Upper lobe of left lung (tissue), 6 donors: ENCODE measurements around the gene FOXJ1. TPM values are rescaled to one million over a fixed set of nuclear protein-coding genes. Genes with fewer than 3 reads are reported as not detected.
"Not testable (repeated sequence)": the region's sequence is repeated elsewhere in the genome, so short reads cannot be mapped to it uniquely, and the experiment has no call there.

Source experiments
- ATAC-seq, 2 donors: fragments of 200-7000 bp; cut with Tn5 transposase; one replicate each; pipeline ENCODE4 v1.9.1; 2022; ENCODE audit warnings: mild to moderate bottlenecking in 2 of 2, moderate library complexity in 2 of 2; ENCODE audit not compliant: low FRiP score in 2 of 2
- DNase-seq, 2 donors: peaks; one replicate each; pipeline ENCODE4 v3.0.0-alpha.2; 2019 to 2020
- H3K27ac ChIP-seq, 4 donors: fragments of 200-600 bp; sonication (generic); one replicate each; pipeline ENCODE4 v1.5.1; 2016 to 2019
- H3K27me3 ChIP-seq, 4 donors: fragments of 200-600 bp; sonication (generic); one replicate each; pipeline ENCODE4 v1.5.1; 2017 to 2019
- H3K36me3 ChIP-seq, 4 donors: fragments of 200-600 bp; sonication (generic); one replicate each; pipeline ENCODE4 v1.5.1; 2016 to 2019
- H3K4me1 ChIP-seq, 4 donors: fragments of 200-600 bp; sonication (generic); one replicate each; pipeline ENCODE4 v1.5.1; 2018 to 2019
- H3K4me3 ChIP-seq, 4 donors: fragments of 200-600 bp; sonication (generic); one replicate each; pipeline ENCODE4 v1.5.1; 2017 to 2019; ENCODE audit warnings: mild to moderate bottlenecking in 2 of 4, moderate library complexity in 1 of 4
- H3K9me3 ChIP-seq, 4 donors: fragments of 200-600 bp; sonication (generic); one replicate each; pipeline ENCODE4 v1.5.1; 2018 to 2019
- CTCF ChIP-seq, 6 experiments: fragments of 450-650 bp in 4 of 6; fragments of 200-600 bp in 2 of 6; sonication (generic) in 2 of 6; IDR thresholded peaks; one replicate each; pipeline ENCODE4 v1.5.1; 2016 to 2019; ENCODE audit warnings: antibody characterized with exemption in 6 of 6
- EP300 ChIP-seq, 4 donors: sonication (generic); formaldehyde crosslinking; IDR thresholded peaks; one replicate each; pipeline ENCODE4 v1.5.1; 2017; ENCODE audit warnings: antibody characterized with exemption in 4 of 4, control low read depth in 2 of 4
- POLR2A ChIP-seq, 4 donors: fragments of 450-650 bp; IDR thresholded peaks; one replicate each; pipeline ENCODE4 v1.5.1; 2016 to 2017; ENCODE audit warnings: antibody characterized with exemption in 4 of 4, mild to moderate bottlenecking in 2 of 4
- POLR2AphosphoS5 ChIP-seq, 2 donors: sonication (generic); formaldehyde crosslinking; IDR thresholded peaks; one replicate each; pipeline ENCODE4 v1.5.1; 2017; ENCODE audit warnings: antibody characterized with exemption in 2 of 2
- WGBS, 2 donors: methylation state at CpG; one replicate each; pipeline ENCODE4 v1.1.5; 2017 to 2018; 5-methylcytosine and 5-hydroxymethylcytosine counted together
- total RNA-seq, 6 donors: library from RNA; depleted of rRNA in 4 of 6; stranded (reverse); fragments of >200 nt in 4 of 6; gene quantifications; one replicate each; pipeline versions ENCODE4 v1.1.0 to v1.2.1, GENCODE V29; 2016 to 2021
- donor health status: DM: no; HTN: no; CAD: no; lungs with moderate emphysema.
- donor health status: DM: no; HTN: yes; CAD: no; lungs with severe emphysema.

FOXJ1 gene
- total RNA-seq: 10 to 100 TPM in 5 of 6 donors, 1 to 10 TPM in 1; 3.3 to 86.6 (median 32.2) TPM

- no peaks in the 10 kb centered on the region for H3K9me3 ChIP-seq
- H3K4me1 ChIP-seq: peaks cover 48 to 79% (median 63%) of the 10 kb centered on the region in 4 donors
- no peaks in the 10 kb centered on the region for H3K36me3 ChIP-seq
- DNase-seq (peak; percentile 92 to 96), ATAC-seq (peak; percentile 79 to 92)
- peak in 2 of 6 experiments; percentile 11 to 25 for TF ChIP-seq CTCF (IDR thresholded peaks at IDR 0.05)
- TF ChIP-seq POLR2A (IDR thresholded peaks at IDR 0.05): peak in 2 of 4 donors; percentile 12 to 23
- TF ChIP-seq EP300 (IDR thresholded peaks at IDR 0.05): no peak
- no peak for TF ChIP-seq POLR2AphosphoS5 (IDR thresholded peaks at IDR 0.05)
- 8 to 9% methylated on average over 27 to 38 of the region's 59 CpGs for WGBS, 2 donors
- peak within 1 kb of the TSS in 3 of 4 donors; percentile 8 to 25 (median 12) for H3K27ac ChIP-seq
- peak within 1 kb of the TSS; percentile 36 to 56 (median 52) for H3K4me3 ChIP-seq
- peaks cover 3 to 19% (median 12%) of the 10 kb centered on the region in 4 donors for H3K27me3 ChIP-seq
Measured at GRCh38 chr17:76141212-76142038, at the start of gene FOXJ1. Gene FOXJ1, minus strand, starts transcription at chr17:76141245. Its CDS starts 850 bp downstream, at chr17:76140395.

GRCh38 chr17:76189741-76190140 lies 48.7 kb upstream of the FOXJ1 start:
- TF ChIP-seq POLR2AphosphoS5 (IDR thresholded peaks at IDR 0.05) (no peak), EP300 (IDR thresholded peaks at IDR 0.05) (no peak), POLR2A (IDR thresholded peaks at IDR 0.05) (no peak), CTCF (IDR thresholded peaks at IDR 0.05) (no peak)
- ATAC-seq (peak in 1 of 2 donors; percentile 37), DNase-seq (no peak)
- no peaks in the 10 kb centered on the region for H3K36me3 ChIP-seq
- H3K27me3 ChIP-seq: no peaks in the 10 kb centered on the region
- no peak overlapping the region for H3K4me3 ChIP-seq
- no peak overlapping the region for H3K27ac ChIP-seq
- 78 to 86% methylated on average over 4 of the region's 4 CpGs for WGBS, 2 donors
- H3K4me1 ChIP-seq: no peaks in the 10 kb centered on the region
- H3K9me3 ChIP-seq: no peaks in the 10 kb centered on the region

GRCh38 chr17:76189247-76189646 lies 48.2 kb upstream of the FOXJ1 start:
- TF ChIP-seq EP300 (IDR thresholded peaks at IDR 0.05): no peak
- no peak for TF ChIP-seq POLR2AphosphoS5 (IDR thresholded peaks at IDR 0.05)
- no peak for TF ChIP-seq POLR2A (IDR thresholded peaks at IDR 0.05)
- TF ChIP-seq CTCF (IDR thresholded peaks at IDR 0.05): no peak
- Histone ChIP-seq H3K4me1 (no peaks in the 10 kb centered on the region), H3K4me3 (no peak overlapping the region), H3K27ac (no peak overlapping the region), H3K36me3 (no peaks in the 10 kb centered on the region), H3K9me3 (no peaks in the 10 kb centered on the region), H3K27me3 (no peaks in the 10 kb centered on the region)
- no peak for ATAC-seq
- DNase-seq: no peak
- WGBS, 2 donors: 76 to 86% methylated on average over 4 of the region's 4 CpGs

GRCh38 chr17:76188213-76189016 lies 47.4 kb upstream of the FOXJ1 start:
- no peaks in the 10 kb centered on the region for H3K9me3 ChIP-seq
- H3K36me3 ChIP-seq: no peaks in the 10 kb centered on the region
- ATAC-seq (no peak), DNase-seq (no peak)
- TF ChIP-seq POLR2A (IDR thresholded peaks at IDR 0.05) (no peak), POLR2AphosphoS5 (IDR thresholded peaks at IDR 0.05) (no peak), EP300 (IDR thresholded peaks at IDR 0.05) (no peak), CTCF (IDR thresholded peaks at IDR 0.05) (no peak)
- H3K27me3 ChIP-seq: no peaks in the 10 kb centered on the region
- WGBS, 2 donors: 71 to 78% methylated on average over 4 of the region's 4 CpGs
- H3K27ac ChIP-seq: no peak overlapping the region
- H3K4me1 ChIP-seq: no peaks in the 10 kb centered on the region
- no peak overlapping the region for H3K4me3 ChIP-seq

GRCh38 chr17:76186774-76187173 lies 45.7 kb upstream of the FOXJ1 start:
- not testable (repeated sequence) for H3K4me1 ChIP-seq, H3K36me3 ChIP-seq, H3K9me3 ChIP-seq, ATAC-seq, H3K27ac ChIP-seq, H3K27me3 ChIP-seq, DNase-seq, H3K4me3 ChIP-seq
- 95 to 99% methylated on average over 2 of the region's 2 CpGs for WGBS, 2 donors
